ENCODE results near the gene CEMIP.
"Not testable (repeated sequence)": the region's sequence is repeated elsewhere in the genome, so short reads cannot be mapped to it uniquely, and the experiment has no call there.

CEMIP gene

DNA sequence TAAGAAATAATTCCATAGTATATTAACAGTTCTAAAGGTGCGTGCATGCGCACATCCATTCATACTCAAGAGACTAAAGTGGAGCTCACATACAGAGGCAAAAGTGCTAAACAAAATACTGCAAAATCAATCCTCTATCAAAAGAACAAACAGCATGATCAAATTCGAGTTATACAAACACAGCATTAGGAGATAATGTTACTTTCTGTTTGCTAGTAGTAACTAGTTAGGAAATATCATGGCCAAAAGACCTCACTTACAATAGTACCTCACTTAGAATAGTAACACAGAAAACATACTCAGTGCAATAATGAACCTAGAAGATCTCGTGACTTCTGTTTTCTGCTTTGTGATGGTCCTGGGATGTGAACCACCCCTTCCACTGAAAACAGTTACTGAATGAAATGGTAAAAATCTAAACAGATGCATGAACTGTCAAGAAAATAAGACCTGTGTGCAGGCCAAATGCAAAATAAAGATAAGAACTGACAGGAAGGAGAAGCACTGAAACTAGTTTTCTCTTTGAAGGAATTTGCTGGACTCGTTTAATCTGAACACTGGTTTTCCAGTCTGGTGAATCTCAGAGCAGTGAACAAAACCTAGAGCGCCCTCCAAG lies 20.9 kb upstream of the CEMIP start:
- DNase-seq (ENCODE audit: low read depth) = no peak

DNA sequence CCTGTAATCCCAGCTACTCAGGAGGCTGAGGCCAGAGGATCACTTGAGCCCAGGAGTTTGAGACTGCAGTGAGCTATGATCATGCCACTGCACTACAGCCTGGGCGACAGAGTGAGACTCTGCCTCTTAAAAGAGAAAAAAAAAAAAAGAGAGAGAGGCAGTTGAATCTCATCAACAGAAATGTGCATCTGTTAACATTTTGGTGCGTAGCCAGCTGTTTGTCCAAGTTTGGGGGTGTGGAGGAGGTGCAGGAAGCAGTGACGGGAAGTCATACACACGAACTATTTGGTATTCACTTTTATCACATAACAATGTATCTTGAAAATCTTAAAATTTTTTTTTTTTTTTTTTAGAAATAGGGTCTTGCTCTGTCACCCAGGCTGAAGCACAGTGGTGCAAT lies 18.2 kb upstream of the CEMIP start:
- no peak for DNase-seq (ENCODE audit: low read depth)

DNA sequence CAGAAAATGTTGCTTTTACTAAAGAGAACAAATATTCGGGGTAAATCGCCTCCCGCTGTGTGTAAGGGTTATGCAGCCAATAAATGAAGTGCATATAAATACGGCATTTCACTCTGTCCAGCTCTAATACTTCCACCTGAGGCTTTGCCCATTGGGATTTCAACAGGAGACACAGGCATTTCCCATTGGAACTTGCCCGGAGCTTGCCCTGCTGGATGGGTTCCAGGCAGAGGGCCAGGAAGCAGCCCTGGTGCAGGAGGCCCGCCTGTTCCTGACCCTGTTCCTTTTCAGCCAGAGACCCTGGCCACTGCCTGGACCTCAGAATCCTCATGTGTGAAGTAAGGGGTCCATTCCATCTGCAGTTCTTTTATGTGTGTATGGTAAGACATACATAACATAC lies 17.4 kb upstream of the CEMIP start:
- no peak for DNase-seq (ENCODE audit: low read depth)

DNA sequence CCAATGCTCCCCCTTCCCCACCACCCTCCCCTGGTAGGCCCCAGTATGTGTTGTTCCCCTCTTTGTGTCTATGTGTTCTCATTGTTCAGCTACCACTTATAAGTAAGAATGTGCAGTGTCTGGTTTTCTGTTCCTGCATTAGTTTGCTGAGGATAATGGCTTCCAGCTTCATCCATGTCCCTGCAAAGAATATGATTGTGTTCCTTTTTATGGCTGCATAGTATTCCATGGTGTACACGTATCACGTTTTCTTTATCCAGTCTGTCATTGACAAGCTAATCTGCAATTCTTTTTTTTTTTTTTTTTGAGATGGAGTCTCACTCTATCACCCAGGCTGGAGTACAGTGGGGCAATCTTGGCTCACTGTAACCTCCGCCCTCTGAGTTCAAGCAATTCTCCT lies 15.9 kb upstream of the CEMIP start:
- DNase-seq (ENCODE audit: low read depth) = not testable (repeated sequence)

DNA sequence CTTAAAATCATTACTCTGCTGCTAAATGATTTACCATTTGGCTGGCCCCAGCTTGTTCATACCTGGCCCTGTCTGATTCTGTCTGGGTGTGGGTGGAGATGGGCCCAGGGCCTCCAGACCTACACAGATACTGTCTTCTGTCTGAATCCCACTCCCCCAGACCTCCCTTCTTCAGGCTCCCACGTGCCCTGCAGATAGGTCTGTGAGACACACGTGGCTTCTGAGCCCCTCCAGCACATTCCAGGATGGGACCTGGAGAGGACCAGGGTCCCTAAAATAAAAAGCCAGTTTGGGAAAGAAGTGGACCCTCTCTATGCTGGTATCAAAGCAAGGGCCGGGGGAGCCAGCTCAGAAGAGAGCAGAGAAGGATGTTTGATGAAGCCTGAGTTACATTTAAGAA lies 14.6 kb upstream of the CEMIP start:
- DNase-seq (ENCODE audit: low read depth) = no peak

DNA sequence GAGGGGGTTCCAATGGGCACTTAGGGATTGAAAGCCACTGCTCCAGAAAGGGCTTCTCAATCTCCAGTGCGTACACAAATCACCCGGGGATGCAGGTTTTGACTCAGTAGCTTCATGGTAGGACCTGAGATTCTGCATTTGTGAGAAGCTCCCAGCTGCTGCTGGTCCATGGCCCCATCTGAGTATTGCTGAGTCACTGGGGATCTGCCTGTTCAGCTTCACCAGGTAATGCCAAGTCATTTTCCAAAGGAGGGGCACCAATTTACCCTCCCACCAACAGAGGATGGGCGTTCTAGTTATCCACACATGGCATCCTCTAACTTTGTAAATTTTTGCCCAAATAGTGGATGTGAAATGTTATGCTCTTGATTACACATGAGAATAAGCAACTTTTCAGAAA lies 12.9 kb upstream of the CEMIP start:
- DNase-seq (ENCODE audit: low read depth) = no peak

DNA sequence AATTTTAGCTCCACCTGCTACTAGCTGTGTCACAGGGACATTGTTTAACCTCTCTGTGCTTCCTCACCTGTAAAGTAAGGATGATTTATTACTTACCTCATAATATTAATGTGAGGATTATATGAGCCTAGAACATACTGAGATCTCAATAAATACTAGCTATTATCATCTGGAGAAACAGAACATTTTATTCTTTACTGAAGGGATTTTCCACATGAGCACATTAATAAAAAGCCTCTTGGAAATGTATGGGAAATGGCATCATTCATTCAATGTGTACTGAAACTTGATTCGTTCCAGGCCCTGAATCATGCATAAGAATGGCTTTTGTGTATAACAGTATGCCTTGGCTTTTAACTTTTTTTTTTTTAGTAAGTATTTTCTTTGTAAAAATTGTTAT lies 11.0 kb upstream of the CEMIP start:
- no peak for DNase-seq (ENCODE audit: low read depth)

DNA sequence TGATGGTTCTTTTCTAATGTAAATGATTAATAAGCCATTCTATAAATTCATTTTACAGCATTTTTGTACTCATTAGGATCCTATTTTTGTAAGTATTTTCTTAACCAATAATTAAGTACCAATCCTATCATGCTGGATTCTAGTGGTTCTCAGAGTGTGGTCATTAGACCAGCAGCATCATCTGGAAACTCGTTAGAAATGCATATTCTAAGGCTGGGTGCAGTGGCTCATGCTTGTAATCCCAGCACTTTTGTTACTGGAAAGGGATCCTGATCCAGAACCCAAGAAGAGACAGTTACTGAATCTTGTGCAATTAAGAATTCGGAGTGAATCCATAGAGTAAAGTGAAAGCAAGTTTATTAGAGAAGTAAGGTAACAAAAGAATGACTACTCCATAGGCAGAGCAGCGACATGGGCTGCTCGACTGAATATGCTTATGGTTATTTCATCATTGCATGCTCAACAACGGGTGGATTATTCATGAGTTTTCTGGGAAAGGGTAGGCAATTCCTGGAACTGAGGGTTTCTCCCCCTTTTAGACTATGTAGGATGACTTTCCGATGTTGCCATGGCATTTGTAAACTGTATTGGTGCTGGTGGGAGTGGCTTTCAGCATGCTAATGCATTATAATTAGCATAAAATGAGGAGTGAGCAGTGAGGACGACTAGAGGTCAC lies 9.9 kb upstream of the CEMIP start:
- no peak for DNase-seq (ENCODE audit: low read depth)

DNA sequence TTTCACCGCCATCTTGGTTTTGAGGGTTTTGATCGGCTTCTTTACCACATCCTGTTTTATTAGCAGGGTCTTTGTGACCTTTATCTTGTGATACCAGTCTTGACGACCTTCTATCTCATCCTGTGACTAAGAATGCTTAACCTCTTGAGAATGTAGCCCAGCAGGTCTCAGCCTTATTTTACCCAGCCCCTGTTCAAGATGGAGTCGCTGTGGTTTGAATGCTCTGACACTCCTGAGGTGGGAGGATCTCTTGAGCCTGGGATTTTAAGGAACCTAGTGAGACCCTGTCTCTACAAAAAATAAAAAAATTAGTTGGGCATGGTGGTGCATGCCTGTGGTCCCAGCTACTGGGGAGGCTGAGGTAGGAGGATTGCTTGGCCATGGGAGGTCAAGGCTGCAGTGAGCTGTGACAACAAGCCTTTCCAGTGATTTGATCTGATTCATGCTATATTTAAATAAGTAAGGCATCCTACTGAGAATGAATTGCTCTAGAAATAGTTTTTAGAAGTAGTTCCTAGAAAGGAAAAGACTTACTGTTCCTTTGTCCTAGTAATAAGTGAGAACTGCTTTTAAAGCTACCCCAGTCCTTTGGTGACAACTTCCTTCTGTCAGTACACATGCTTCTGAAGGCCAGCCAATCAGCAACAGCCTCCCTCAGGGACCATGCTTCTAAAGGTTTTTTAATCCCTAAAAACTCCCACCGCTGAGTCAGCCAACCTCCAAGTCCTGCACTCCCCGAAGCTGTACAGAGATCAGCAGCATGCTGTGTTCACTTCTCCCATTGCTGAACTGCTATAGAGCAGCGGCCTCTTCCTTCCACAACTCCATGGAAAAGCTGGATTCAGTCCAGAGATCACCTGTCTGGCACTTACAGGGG lies 9.1 kb upstream of the CEMIP start:
- DNase-seq (ENCODE audit: low read depth) = no peak

DNA sequence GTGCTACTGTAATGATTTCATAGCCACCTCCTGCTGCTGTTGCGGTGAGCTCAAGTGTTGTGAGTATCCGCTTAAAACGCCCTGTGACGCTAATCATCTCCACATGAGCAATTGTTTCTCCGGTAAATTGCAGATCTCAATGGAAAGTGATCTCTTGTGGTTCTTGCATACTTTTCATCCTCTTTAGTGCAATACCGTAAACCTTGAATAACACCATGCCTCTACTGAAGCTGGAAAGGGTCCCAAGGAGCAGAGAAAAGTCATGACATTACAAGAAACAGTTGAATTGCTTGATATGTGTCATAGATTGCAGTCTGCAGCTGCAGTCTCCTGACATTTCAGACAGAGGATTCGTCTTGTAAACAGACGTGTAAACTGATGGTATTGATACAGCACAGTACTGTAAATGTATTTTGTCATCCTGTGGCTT lies 6.0 kb upstream of the CEMIP start:
- DNase-seq (ENCODE audit: low read depth) = no peak

DNA sequence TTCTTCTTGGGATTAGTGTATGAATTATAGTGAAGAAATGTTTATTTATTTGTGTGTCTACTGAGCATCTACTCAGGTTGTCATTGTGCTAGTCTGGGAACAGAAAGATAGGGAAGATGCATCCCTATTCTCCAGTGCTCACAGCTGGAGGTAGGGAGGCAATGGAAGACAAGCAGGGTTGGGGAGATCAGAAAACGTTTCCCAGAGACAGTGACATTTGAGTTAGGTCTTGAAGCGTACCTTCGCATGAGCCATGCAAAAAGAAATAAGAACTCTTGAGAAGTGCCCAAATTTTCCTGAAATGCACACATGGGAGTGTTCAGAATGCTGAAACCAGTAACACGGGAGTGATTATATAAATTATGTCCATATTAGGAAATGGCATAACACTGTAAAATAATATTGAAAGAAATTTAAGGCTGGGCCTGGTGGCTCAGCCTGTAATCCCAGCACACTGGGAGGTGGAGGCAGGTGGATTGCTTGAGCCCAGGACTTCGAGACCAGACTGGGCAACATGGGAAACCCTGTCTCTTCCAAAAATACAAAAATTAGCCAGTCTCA lies 5.3 kb upstream of the CEMIP start:
- DNase-seq (ENCODE audit: low read depth) = no peak

DNA sequence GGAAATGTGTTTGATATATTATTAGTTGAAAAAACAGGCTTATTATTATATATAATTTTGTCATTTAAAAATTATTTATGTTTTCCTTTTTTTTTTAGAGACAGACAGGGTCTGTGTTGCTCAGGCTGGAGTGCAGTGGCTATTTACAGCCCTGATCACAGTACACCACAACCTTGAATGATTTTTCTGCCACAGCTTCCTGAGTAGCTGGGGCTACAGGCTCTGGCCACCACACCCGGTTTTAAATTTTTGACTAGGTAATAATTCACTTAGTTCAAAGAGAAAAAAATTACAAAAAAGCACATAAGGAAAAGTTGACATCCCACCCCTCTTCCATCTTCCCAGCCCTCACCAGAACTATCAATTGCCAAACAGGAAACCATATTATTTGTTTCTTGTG lies 4.7 kb upstream of the CEMIP start:
- DNase-seq (ENCODE audit: low read depth) = no peak

DNA sequence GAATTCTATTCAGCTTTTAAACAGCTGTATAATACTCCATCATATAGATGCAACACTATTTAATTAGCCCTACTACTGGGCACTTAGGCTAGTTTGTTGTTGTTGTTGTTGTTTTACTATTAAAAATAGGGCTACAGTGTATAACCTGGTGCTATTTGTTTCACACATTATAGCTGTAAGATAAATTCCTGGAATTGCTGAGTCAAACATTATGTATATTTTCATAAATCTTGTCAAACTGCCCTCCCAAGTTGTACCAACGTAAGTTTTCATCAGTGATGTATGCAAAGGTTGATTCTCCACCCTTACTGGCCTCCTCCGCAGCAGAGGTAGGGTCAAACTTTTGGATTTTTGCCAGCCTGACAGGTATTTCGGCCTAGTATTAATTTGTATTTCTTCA lies 3.8 kb upstream of the CEMIP start:
- no peak for DNase-seq (ENCODE audit: low read depth)

DNA sequence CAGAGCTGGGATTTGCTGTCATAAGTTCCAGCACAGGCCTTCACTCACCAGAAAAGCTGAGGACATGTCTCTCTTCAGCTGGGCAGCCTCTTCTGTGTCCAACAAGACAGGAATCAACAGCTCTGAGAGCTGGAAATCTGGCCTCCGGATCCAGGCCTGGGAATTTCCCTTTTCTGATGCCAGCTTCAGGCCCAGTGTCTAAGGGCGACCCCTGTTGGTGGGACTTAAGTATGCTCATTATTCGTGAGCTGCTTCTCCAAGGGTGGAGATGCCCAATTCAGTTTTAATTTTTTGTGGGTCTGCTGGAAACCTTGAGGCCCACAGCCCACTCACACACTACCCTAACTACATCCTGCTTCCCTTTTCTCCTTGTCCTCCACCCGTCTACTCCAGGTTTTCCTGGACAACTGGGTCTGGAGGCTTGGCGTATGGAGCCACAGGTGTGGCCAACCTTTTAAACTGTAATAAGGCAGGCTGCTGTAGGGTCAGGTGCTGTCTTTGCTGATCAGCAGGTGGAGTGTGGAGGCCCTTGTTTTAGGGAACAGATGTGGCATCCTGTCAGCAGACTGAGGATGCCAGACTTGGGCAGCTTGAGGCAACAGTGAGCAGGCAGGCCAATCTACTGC lies 2.6 kb upstream of the CEMIP start:
- DNase-seq (ENCODE audit: low read depth) = peak; percentile 22

DNA sequence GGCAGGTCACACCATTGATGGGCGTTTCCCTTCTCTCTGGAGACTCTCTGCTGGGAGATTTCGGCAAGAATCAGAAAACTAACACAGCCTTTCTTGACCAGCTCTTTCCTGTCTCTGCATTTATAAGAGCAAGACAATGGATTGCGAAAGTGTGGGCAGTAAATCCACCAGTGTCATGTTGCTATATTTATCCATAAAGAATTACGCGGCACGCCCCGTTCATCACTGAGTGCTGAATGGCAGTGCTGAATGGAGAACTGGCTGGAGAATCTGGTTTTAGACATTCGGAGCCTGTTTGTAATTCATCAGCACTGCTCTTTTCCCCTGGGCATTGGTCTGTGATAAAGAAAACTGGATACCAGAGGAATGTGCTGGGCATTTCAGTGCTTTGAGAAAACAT lies 2.0 kb upstream of the CEMIP start:
- DNase-seq (ENCODE audit: low read depth) = no peak

DNA sequence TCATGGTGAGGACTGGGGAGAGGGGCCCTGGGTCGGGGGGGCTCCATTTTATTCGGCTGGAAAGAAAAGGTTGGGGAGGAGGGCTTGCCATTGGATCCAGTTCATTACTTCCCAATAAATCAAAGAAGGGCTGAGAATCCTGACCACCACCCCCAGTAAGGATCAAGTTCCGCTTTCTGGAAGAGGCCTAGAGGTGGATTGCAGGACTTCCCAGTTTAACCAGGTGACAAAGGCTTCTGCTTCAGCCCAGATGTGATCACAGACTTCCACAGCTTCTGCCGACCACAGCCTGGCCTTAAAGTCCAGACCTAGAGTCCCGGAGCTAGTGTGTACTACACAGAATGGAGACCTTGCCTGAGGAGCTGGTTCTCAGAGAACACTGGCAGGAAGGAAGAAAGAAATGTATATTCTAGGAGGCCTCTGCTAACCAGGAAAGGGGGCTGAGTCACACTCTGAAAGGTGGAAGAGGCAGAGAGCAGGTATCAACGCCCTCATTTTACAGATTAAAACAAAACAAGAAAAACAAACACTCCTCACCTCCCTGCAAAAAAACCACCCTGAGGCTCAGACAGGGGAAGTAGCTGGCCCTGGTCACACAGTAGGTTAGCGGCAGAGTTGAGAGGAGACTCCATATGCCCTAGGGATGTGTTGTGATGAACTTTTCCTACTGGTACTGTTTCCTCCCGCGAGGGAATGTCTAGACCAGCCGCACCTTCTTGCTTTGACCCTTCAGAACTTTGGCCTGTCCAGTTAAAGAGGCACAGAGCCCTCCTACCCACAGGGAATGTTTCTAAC lies 1.1 kb upstream of the CEMIP start:
- no peak for DNase-seq (ENCODE audit: low read depth)

DNA sequence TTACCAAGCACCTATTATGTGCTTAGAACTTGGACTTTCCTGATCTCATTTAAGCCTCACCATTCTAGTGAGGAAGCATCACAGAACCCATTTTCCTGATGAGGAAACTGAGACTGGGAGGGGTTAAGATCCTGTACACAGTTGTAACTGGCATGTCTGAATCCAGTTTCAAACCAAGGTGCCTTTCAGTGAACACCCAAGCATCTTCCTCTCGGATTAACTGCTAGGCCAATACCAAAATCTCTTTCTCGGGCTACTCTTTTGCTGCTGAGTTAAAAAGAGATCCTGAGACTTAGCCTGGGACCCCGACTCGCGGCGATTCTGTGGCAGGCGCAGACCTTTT lies 578 bp upstream of the CEMIP start:
- no peak for DNase-seq (ENCODE audit: low read depth)

DNA sequence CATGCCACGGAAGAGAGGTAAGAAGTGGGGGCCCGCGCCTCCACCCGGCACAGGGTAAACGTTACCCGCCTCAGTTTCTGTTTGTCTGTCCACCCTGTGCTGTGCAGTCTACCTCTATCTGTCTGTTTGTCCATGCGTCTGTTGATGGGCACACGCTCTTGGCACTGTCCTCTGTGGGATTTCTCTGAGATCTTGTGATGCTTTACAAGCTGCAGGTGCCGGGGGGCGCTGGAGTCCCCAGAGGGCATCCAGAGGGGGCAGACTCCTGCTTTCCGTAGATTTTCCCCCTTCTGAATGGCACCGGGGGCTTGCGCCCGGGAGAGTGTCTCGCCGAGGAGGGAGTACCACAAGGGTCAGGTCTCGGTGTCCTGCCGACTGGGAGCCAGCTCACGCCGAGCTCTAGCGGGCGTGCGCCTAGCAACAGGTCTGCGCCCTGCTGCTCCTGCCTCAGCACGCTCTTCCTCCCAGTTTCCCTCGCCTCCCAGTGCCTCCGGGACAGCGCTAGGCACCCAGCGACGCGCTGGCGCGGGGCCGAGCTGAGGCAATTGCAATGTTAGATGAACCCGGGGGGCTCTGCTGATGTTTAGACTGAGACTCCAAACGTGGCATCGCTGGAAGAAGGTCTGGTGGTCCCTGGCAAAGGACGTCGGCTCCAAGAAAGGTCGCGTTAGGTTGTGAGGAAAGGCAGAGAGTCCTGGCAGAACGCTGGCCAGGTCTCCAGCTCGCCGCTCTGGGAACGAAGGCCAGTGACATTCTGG lies 667 bp downstream of the CEMIP start:
- no peak for DNase-seq (ENCODE audit: low read depth)

DNA sequence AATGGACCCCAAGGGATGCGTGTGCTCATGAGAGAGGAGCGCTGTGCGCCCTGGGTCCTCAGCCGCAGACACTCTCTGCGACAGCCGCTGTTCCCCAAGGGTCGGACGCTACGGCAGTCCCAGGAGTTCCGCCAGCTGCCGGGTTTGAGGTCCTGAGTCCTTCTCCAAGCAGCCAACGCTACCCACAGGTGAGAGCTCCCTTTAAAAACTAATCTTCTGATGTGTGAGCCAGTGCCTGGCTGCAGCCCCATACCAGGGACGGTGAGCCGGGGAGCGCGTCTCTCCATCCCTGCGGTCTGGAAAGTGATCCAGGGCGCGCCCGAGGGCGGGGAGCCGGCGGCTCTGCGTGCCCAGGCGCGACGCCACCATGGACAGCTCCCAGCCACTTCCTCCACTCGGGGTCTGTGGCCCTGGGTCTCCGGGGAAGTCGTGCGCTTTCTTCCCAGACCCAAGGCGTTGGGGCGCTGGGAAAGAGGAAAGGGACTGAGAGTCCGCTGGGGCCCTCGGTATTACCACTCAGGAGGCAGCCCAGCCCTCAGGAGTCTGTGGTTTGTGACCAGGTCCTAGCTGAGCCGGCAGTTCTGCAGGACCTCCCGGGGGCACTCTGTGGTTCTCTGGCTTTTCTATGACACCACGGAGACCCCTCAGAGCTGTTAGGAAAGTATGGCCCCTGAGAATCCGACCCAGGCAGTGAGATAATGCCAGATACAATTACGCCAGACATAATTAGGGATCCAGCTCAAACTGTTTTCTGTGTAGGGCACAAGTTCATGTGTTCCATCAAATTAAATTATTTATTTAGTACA lies 1.4 kb downstream of the CEMIP start:
- DNase-seq (ENCODE audit: low read depth) = no peak

DNA sequence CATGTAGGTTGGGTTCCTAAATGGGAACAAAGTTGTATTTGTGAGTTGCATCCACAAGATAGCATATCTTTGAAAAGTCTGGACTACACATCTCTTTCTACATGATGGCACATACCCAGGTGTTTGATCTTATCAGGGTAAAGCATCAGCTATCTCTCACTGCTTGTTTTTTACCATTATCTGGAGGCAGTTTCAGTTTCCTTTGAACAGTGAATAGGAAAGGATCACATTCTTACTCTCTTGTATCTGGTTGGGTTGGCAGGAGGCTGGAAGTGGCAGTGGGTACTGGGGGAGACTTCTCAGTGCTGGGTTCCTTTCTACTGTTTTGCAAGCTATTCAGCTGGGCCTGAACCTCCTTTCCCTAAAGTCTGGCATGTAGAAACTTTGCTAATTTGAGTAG lies 4.1 kb downstream of the CEMIP start:
- no peak for DNase-seq (ENCODE audit: low read depth)

All from stimulated activated CD8-positive, alpha-beta memory T cell treated with anti-CD3 and anti-CD28 coated beads, Interleukin-12 subunit alpha, Interleukin-12 subunit beta, amount 100 ng/mL, for 4 hours (primary cell).